ENCODE results near the gene SPOCK2. TPM values are rescaled to one million over a fixed set of nuclear protein-coding genes. Genes with fewer than 3 reads are reported as not detected.

Gene SPOCK2
- total and polyA plus RNA-seq, 2 of the 13 experiments (the other 11 are each of a cell fraction or from before 2014, with no cell fraction given): 8.6 to 30.6 TPM

DNA sequence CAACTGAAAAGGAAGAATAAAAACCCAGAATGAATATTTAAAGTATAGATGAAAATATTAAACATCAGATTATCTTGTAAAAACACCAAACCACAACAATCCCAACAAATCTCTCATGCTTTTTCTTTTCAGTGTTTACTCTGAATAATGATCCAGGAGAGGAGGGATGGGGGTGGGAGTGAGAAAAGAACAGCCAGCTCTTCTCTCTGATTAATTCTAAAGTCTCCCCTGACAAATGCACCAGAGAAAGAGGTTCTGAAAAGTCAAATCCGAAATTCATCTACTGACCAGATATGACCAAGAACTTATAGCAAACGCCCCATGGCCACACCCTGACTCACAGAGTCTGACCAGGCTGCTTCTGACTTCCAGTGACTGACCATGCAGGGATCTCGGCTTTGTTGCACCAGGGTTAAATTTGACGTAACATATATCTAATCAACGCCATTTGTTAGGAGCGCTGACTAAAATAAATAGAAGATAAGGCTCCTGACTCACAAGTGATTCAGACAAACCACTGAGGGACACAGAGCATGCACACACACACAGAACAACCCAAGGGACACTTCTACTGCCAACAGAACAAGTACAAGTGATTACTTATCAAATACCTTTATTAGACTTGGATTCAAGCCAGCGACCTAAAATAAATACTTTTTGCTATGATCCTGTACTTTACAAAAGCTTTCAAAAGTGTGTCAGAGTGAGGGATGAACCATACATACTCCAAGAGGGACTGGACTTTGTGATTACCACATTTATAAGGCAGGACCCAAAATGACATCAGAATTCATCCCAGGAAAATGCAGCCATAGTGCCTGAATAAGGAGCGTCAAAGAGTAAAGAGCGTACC, 9.3 kb upstream of the SPOCK2 start (continued):
- no peak; the same call in 1 of the 2 replicates for TF ChIP-seq PRDM10 (CRISPR knock-in tag; IDR thresholded peaks at IDR 0.05; ENCODE audit: low read depth)
- TF ChIP-seq ZNF30 (CRISPR knock-in tag; IDR thresholded peaks at IDR 0.05): no peak
- no peak for TF ChIP-seq ZFP36L1 (CRISPR knock-in tag; IDR thresholded peaks at IDR 0.05)
- no peak for TF ChIP-seq ATM (IDR thresholded peaks at IDR 0.05; ENCODE audit: borderline replicate concordance)
- TF ChIP-seq ZNF567 (CRISPR knock-in tag; IDR thresholded peaks at IDR 0.05; ENCODE audit: borderline replicate concordance): no peak
- no peak for TF ChIP-seq LBX2 (CRISPR knock-in tag; IDR thresholded peaks at IDR 0.05; ENCODE audit: borderline replicate concordance)
- peak; percentile 93 for TF ChIP-seq RARA (CRISPR knock-in tag; IDR thresholded peaks at IDR 0.05)
- no peak for TF ChIP-seq KAT2B (IDR thresholded peaks at IDR 0.05; ENCODE audit: borderline replicate concordance, low read depth, low read length)
- TF ChIP-seq SRSF1 (optimal IDR thresholded peaks at IDR 0.05; ENCODE audit: low read depth, low read length): no peak
- TF ChIP-seq E2F2 (CRISPR knock-in tag; IDR thresholded peaks at IDR 0.05; ENCODE audit: borderline replicate concordance): no peak
- TF ChIP-seq ZBTB42 (CRISPR knock-in tag; IDR thresholded peaks at IDR 0.05): no peak
- TF ChIP-seq ZNF496 (CRISPR knock-in tag; IDR thresholded peaks at IDR 0.05; ENCODE audit: insufficient replicate concordance): no peak
- TF ChIP-seq ZEB1 (IDR thresholded peaks at IDR 0.05; ENCODE audit: insufficient replicate concordance, low read depth): no peak
- 0 out of 2 replicates have a peak, but pooled peaks have one; percentile 51 for TF ChIP-seq HMG20B (CRISPR knock-in tag; conservative IDR thresholded peaks at IDR 0.05)
- TF ChIP-seq XRCC5 (optimal IDR thresholded peaks at IDR 0.05; ENCODE audit: low read length): peak; percentile 20
- TF ChIP-seq, protein P1, sequence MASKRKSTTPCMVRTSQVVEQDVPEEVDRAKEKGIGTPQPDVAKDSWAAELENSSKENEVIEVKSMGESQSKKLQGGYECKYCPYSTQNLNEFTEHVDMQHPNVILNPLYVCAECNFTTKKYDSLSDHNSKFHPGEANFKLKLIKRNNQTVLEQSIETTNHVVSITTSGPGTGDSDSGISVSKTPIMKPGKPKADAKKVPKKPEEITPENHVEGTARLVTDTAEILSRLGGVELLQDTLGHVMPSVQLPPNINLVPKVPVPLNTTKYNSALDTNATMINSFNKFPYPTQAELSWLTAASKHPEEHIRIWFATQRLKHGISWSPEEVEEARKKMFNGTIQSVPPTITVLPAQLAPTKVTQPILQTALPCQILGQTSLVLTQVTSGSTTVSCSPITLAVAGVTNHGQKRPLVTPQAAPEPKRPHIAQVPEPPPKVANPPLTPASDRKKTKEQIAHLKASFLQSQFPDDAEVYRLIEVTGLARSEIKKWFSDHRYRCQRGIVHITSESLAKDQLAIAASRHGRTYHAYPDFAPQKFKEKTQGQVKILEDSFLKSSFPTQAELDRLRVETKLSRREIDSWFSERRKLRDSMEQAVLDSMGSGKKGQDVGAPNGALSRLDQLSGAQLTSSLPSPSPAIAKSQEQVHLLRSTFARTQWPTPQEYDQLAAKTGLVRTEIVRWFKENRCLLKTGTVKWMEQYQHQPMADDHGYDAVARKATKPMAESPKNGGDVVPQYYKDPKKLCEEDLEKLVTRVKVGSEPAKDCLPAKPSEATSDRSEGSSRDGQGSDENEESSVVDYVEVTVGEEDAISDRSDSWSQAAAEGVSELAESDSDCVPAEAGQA (IDR thresholded peaks at IDR 0.05; ENCODE audit: low read depth): peak; percentile 71; the same call in 1 of the 2 replicates
- TF ChIP-seq, protein P1 (CRISPR knock-in tag; IDR thresholded peaks at IDR 0.05; ENCODE audit: borderline replicate concordance): no peak
- no peak for TF ChIP-seq ZNF224 (CRISPR knock-in tag; IDR thresholded peaks at IDR 0.05)

Measured in HepG2 (cell line).